Keratinocyte (primary cell): ENCODE data around the gene RSL1D1. TPM values are rescaled to one million over a fixed set of nuclear protein-coding genes. Genes with fewer than 3 reads are reported as not detected.

ENCODE experiments used
- DNase-seq: peaks from one replicate; pipeline ENCODE4 v3.0.0-alpha.2; 2011; ENCODE audit warnings: low read depth, missing footprints, low spot score
- FAIRE-seq: peaks from 2 replicates; lab custom pipeline; 2011; peaks lifted over from hg19 to GRCh38; lab: Jason Lieb, UNC
- H2AFZ ChIP-seq: 2 replicates; pipeline ENCODE4 v1.6.0; 2012; ENCODE audit warnings: low read length, control low read depth, inconsistent platforms; ENCODE audit not compliant: control insufficient read depth
- H3K27ac ChIP-seq: 2 replicates; pipeline ENCODE4 v1.5.1; 2011; ENCODE audit warnings: low read length; ENCODE audit not compliant: control insufficient read depth, insufficient read depth
- H3K27me3 ChIP-seq: 3 replicates; pipeline ENCODE4 v1.6.0; 2011; ENCODE audit warnings: low read length; ENCODE audit not compliant: control insufficient read depth, insufficient read depth; ENCODE audit errors: extremely low read depth
- H3K36me3 ChIP-seq, 2 experiments: 2 replicates in 1 of 2; 3 replicates in 1 of 2; pipeline ENCODE4 v1.5.1; 2011; ENCODE audit warnings: low read length in 2 of 2, mild to moderate bottlenecking in 1 of 2; ENCODE audit not compliant: control insufficient read depth in 2 of 2, insufficient read depth in 2 of 2; ENCODE audit errors: extremely low read depth in 1 of 2
- H3K4me1 ChIP-seq: 3 replicates; pipeline ENCODE4 v1.5.1; 2011; ENCODE audit warnings: low read length; ENCODE audit not compliant: control insufficient read depth, insufficient read depth; ENCODE audit errors: extremely low read depth
- H3K4me2 ChIP-seq: 3 replicates; pipeline ENCODE4 v1.6.0; 2011; ENCODE audit warnings: low read depth, low read length; ENCODE audit not compliant: control insufficient read depth, insufficient read depth; ENCODE audit errors: extremely low read depth
- H3K4me3 ChIP-seq, 3 experiments: fragments of 200-600 bp in 1 of 3; sonication (generic) in 1 of 3; 2 replicates in 2 of 3; 3 replicates in 1 of 3; pipeline ENCODE4 v1.5.1; 2011 to 2016; ENCODE audit warnings: low read length in 3 of 3, mild to moderate bottlenecking in 3 of 3, control low read depth in 2 of 3, inconsistent platforms in 1 of 3, low read depth in 1 of 3, mixed read lengths in 1 of 3, mixed run types in 1 of 3, moderate library complexity in 1 of 3; ENCODE audit not compliant: control insufficient read depth in 2 of 3, insufficient read depth in 2 of 3; ENCODE audit errors: extremely low read depth in 1 of 3
- H3K79me2 ChIP-seq: 2 replicates; pipeline ENCODE4 v1.6.0; 2012; ENCODE audit warnings: low read length; ENCODE audit not compliant: control insufficient read depth, insufficient read depth
- H3K9ac ChIP-seq: 3 replicates; pipeline ENCODE4 v1.6.0; 2011; ENCODE audit warnings: low read length; ENCODE audit not compliant: control insufficient read depth, insufficient read depth; ENCODE audit errors: extremely low read depth
- H3K9me1 ChIP-seq: 3 replicates; pipeline ENCODE4 v1.6.0; 2011; ENCODE audit warnings: low read length; ENCODE audit not compliant: control insufficient read depth, insufficient read depth; ENCODE audit errors: extremely low read depth
- H3K9me3 ChIP-seq: 2 replicates; pipeline ENCODE4 v1.5.1; 2012; ENCODE audit warnings: low read depth, low read length; ENCODE audit not compliant: control insufficient read depth
- H4K20me1 ChIP-seq: 3 replicates; pipeline ENCODE4 v1.6.0; 2011; ENCODE audit warnings: low read length; ENCODE audit not compliant: control insufficient read depth, insufficient read depth; ENCODE audit errors: extremely low read depth
- CTCF ChIP-seq, 3 experiments: IDR thresholded peaks in 1 of 3; conservative IDR thresholded peaks in 1 of 3; optimal IDR thresholded peaks in 1 of 3; 2 replicates in 2 of 3; 3 replicates in 1 of 3; pipeline versions ENCODE3 to v1.5.1; 2011; ENCODE audit warnings: low read length in 3 of 3, mild to moderate bottlenecking in 3 of 3, moderate library complexity in 2 of 3, control low read depth in 1 of 3, inconsistent platforms in 1 of 3; ENCODE audit not compliant: insufficient read depth in 2 of 3; ENCODE audit errors: extremely low read depth in 1 of 3
- EZH2 ChIP-seq: IDR thresholded peaks from one replicate; pipeline ENCODE4 v1.6.1; 2012; ENCODE audit warnings: inconsistent platforms, mild to moderate bottlenecking, low read length, moderate library complexity
- dilution Hi-C: fragments of 300-500 bp; cut with MboI; formaldehyde crosslinking; loops from one replicate; pipeline ENCODE4 v1.7.0; 2020; ENCODE audit warnings: low sequenced_read_pairs; ENCODE audit not compliant: extremely low pct_ligation_motif_present
- polyA plus RNA-seq, 5 experiments: library from polyadenylated mRNA; depleted of rRNA in 3 of 5; stranded (reverse) in 3 of 5; stranded (forward) in 1 of 5; unstranded in 1 of 5; fragments of >200 nt; gene quantifications; 1 replicate in 1 of 5; 2 replicates in 3 of 5; 3 replicates in 1 of 5; pipeline versions ENCODE4 v1.2.1 to v1.2.3, GENCODE V29; 2011 to 2012; ENCODE audit warnings: missing spikeins in 2 of 5, low read depth in 1 of 5, low replicate concordance in 1 of 5

RSL1D1 gene
- polyA plus RNA-seq, 1 donor (not counting 4 experiments of a cell fraction or from before 2014, with no cell fraction given): 185 TPM

- Histone ChIP-seq H2AFZ (peak overlapping the region; percentile 86), H3K27me3 (no peaks in the 10 kb centered on the region), H3K9ac (peak overlapping the region; percentile 97), H3K4me2 (peak overlapping the region; percentile 93), H3K9me1 (peaks cover 3% of the 10 kb centered on the region), H3K27ac (peak overlapping the region; percentile 95), H3K4me3 (peak overlapping the region; percentile 72 to 92 (median 73)), H3K79me2 (peaks cover 60% of the 10 kb centered on the region), H3K4me1 (peaks cover 38% of the 10 kb centered on the region), H3K36me3 (no peaks in the 10 kb centered on the region), H4K20me1 (no peaks in the 10 kb centered on the region), H3K9me3 (no peaks in the 10 kb centered on the region)
- FAIRE-seq: no peak
- TF ChIP-seq EZH2: no peak
- TF ChIP-seq CTCF (optimal IDR thresholded peaks at IDR 0.05 in 1 of 3, IDR thresholded peaks at IDR 0.05 in 1 of 3, conservative IDR thresholded peaks at IDR 0.05 in 1 of 3; ENCODE audit: extremely low read depth in 1 of 3, insufficient read depth in 2 of 3, low read length in 3 of 3): no peak
- no peak for DNase-seq
- dilution Hi-C loops: no loop called here
These were observed 53.4 kb downstream of the RSL1D1 start for GRCh38 chr16:11797957-11798299.

DNA sequence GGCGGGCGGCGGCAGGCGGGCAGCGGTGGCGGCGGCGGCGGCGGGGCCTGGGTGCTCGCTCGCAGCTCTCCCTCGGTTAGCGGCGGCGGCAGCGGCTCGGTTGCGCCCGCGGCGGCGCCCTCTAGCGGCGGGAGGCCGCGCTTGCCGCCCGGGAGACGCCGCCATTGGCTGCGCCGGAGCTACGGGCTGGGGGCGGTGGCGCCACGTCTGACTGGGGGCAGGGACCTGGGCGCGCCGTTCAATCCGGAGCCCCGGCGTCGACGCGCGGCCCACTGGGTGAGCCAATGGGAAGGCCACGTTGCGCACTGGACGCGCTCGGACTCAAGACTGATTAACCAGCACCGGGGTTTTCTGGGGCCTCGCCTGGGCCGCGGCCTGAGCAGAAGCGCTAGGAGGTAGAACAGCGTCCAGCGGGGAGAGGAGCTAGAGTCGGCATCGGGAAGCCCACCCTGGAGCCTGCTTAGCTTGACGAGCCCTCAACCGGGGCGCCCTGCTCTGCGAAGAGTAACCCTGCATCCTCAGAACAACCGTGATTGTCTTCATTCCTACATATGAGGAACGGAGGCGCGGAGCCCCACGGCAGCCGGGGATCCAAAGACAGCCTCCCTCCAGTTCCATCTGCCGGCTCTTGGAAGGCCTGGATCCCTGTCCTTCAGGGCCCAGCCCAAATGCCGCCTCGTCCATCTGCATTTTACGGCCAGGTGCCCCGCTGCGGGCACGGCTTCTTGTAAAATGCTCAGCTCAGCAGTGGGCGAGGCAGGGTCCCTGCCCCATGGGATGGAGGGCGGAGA is 54.0 kb downstream of the RSL1D1 start, which contains the start of gene ZC3H7A:
Gene ZC3H7A (minus strand): TSS at position 93 of the 791 bp plus-strand sequence. CDS start 14,904 bp downstream, outside the sequence.
- H4K20me1 ChIP-seq: no peaks in the 10 kb centered on the region
- no peaks in the 10 kb centered on the region for H3K9me3 ChIP-seq
- H2AFZ ChIP-seq: peak within 1 kb of the TSS; percentile 86
- H3K9me1 ChIP-seq: peaks cover 3% of the 10 kb centered on the region
- no peaks in the 10 kb centered on the region for H3K27me3 ChIP-seq
- H3K27ac ChIP-seq: peak within 1 kb of the TSS; percentile 95
- dilution Hi-C loops: no loop called here
- peak within 1 kb of the TSS; percentile 73 to 96 (median 92) for H3K4me3 ChIP-seq
- FAIRE-seq (no peak), DNase-seq (peak; percentile 72)
- no peaks in the 10 kb centered on the region for H3K36me3 ChIP-seq
- peak within 1 kb of the TSS; percentile 97 for H3K9ac ChIP-seq
- TF ChIP-seq EZH2 (no peak), CTCF (optimal IDR thresholded peaks at IDR 0.05 in 1 of 3, IDR thresholded peaks at IDR 0.05 in 1 of 3, conservative IDR thresholded peaks at IDR 0.05 in 1 of 3; ENCODE audit: extremely low read depth in 1 of 3, insufficient read depth in 2 of 3, low read length in 3 of 3) (peak in 2 of 3 experiments; percentile 34 to 71)
- H3K4me2 ChIP-seq: peak within 1 kb of the TSS; percentile 93
- peaks cover 65% of the 10 kb centered on the region for H3K79me2 ChIP-seq
- H3K4me1 ChIP-seq: peaks cover 38% of the 10 kb centered on the region
